ENCODE measurements around the gene KAZN. TPM values are rescaled to one million over a fixed set of nuclear protein-coding genes. Genes with fewer than 3 reads are reported as not detected.

KAZN gene
- total RNA-seq, 1 experiment from 2014 or later, result 2.4 TPM

DNA sequence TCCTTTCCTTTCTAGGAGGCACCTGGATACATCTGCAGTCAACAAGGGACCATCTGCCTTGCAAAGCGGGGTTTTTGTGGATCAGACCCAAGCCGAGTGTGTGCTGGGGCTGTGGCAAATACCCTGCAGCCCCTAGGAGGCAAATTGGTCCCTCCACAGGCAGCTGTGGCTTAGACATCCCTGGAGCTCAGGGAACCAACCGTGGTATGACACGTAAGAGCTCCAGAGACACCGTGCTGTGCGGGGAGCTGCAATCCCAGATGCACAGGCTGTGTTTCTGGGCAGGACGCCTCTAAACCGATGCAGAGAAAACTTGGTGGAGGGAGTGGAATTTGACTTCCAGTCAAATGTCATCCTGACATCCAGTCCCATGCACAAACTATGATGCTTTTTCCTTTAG lies 141.5 kb downstream of the KAZN start:
- Histone ChIP-seq H3K9me3 (no peaks in the 10 kb centered on the region), H3K36me3 (ENCODE audit: control insufficient read depth, insufficient read depth, low read length) (no peaks in the 10 kb centered on the region), H3K27me3 (replicated peaks; ENCODE audit: control insufficient read depth, insufficient read depth, low read length) (no peaks in the 10 kb centered on the region), H3K4me3 (ENCODE audit: low read depth, low read length) (no peak overlapping the region), H3K4me1 (no peaks in the 10 kb centered on the region)
- no peak overlapping the region for H3K4me3 Mint-ChIP-seq (ENCODE audit: unreplicated experiment)
- no peak overlapping the region for H3K27ac Mint-ChIP-seq (ENCODE audit: unreplicated experiment)
- H3K36me3 Mint-ChIP-seq (ENCODE audit: insufficient read depth, unreplicated experiment), result no peaks in the 10 kb centered on the region
- DNase-seq, result no peak
- POLR2A ChIA-PET, result no interaction called here
- intact Hi-C loops (cut with micrococcal nuclease; ENCODE audit: unreplicated experiment), result no loop called here
- H3K4me1 Mint-ChIP-seq (ENCODE audit: low read depth, unreplicated experiment), result no peaks in the 10 kb centered on the region
- TF ChIP-seq, protein P1, sequence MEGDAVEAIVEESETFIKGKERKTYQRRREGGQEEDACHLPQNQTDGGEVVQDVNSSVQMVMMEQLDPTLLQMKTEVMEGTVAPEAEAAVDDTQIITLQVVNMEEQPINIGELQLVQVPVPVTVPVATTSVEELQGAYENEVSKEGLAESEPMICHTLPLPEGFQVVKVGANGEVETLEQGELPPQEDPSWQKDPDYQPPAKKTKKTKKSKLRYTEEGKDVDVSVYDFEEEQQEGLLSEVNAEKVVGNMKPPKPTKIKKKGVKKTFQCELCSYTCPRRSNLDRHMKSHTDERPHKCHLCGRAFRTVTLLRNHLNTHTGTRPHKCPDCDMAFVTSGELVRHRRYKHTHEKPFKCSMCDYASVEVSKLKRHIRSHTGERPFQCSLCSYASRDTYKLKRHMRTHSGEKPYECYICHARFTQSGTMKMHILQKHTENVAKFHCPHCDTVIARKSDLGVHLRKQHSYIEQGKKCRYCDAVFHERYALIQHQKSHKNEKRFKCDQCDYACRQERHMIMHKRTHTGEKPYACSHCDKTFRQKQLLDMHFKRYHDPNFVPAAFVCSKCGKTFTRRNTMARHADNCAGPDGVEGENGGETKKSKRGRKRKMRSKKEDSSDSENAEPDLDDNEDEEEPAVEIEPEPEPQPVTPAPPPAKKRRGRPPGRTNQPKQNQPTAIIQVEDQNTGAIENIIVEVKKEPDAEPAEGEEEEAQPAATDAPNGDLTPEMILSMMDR (IDR thresholded peaks at IDR 0.05; ENCODE audit: insufficient read depth in 1 of 2, low read depth in 1 of 2, low read length in 1 of 2, severe bottlenecking in 1 of 2, unreplicated experiment in 1 of 2), result no peak
- CTCF ChIA-PET, result no interaction called here
- peaks cover 10% of the 10 kb centered on the region for H3K27me3 Mint-ChIP-seq (ENCODE audit: insufficient read depth, unreplicated experiment)
- H3K9me3 Mint-ChIP-seq (ENCODE audit: unreplicated experiment), result no peaks in the 10 kb centered on the region
- no TSS peak for BruUV-seq (replicated peaks)

DNA sequence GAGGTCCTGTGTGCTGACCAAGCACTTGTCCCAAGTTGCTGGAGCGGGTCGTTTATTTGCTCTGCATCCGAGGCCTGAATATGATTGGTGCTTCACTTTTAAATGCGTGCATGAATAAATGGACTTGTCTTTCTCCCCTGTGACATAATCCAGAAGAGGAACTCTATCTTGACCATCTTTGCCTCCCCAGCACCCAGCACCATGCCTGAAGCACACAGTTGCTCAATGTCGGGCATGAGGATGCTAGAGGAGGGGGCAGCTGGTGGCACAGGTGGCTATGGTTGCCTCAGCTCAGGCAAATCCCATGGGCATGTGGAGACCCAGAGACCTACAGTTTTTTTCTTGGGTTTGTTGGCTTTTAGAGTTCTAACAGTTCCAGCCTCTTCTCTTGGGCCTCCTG lies 142.6 kb downstream of the KAZN start:
- POLR2A ChIA-PET, result no interaction called here
- intact Hi-C loops (cut with micrococcal nuclease; ENCODE audit: unreplicated experiment), result no loop called here
- Mint-ChIP-seq H3K36me3 (ENCODE audit: insufficient read depth, unreplicated experiment) (no peaks in the 10 kb centered on the region), H3K27me3 (ENCODE audit: insufficient read depth, unreplicated experiment) (peaks cover 10% of the 10 kb centered on the region), H3K9me3 (ENCODE audit: unreplicated experiment) (no peaks in the 10 kb centered on the region), H3K4me3 (ENCODE audit: unreplicated experiment) (no peak overlapping the region), H3K4me1 (ENCODE audit: low read depth, unreplicated experiment) (no peaks in the 10 kb centered on the region), H3K27ac (ENCODE audit: unreplicated experiment) (no peak overlapping the region)
- no peak for DNase-seq
- CTCF ChIA-PET, result no interaction called here
- TF ChIP-seq, protein P1 (IDR thresholded peaks at IDR 0.05; ENCODE audit: insufficient read depth in 1 of 2, low read depth in 1 of 2, low read length in 1 of 2, severe bottlenecking in 1 of 2, unreplicated experiment in 1 of 2), result no peak
- Histone ChIP-seq H3K4me1 (no peaks in the 10 kb centered on the region), H3K27me3 (replicated peaks; ENCODE audit: control insufficient read depth, insufficient read depth, low read length) (no peaks in the 10 kb centered on the region), H3K4me3 (ENCODE audit: low read depth, low read length) (no peak overlapping the region), H3K36me3 (ENCODE audit: control insufficient read depth, insufficient read depth, low read length) (no peaks in the 10 kb centered on the region), H3K9me3 (no peaks in the 10 kb centered on the region)
- no TSS peak for BruUV-seq (replicated peaks)

DNA sequence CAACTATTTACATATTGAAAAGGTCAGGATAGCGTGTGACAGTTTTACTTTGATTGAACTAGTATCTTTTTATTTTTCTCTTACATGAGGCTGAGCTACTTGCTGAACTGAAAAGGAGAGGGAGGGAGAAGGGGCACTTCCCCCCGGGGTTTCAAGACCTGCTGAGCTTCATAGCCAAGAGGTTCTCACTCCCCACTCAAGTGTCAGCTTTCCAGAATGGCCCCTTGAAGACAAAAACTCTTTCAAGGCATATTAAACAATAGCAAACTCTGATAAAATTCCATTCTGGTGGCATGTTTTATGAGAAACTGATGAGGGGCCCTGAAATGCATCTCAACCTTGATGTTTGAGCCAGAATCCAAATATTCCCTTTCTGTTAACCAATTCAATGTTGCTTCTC lies 143.0 kb downstream of the KAZN start:
- H3K9me3 Mint-ChIP-seq (ENCODE audit: unreplicated experiment), result no peaks in the 10 kb centered on the region
- H3K27me3 ChIP-seq (replicated peaks; ENCODE audit: control insufficient read depth, insufficient read depth, low read length), result no peaks in the 10 kb centered on the region
- H3K4me1 ChIP-seq, result no peaks in the 10 kb centered on the region
- DNase-seq, result no peak
- no TSS peak for BruUV-seq (replicated peaks)
- intact Hi-C loops (cut with micrococcal nuclease; ENCODE audit: unreplicated experiment), result no loop called here
- H3K27ac Mint-ChIP-seq (ENCODE audit: unreplicated experiment), result no peak overlapping the region
- POLR2A ChIA-PET, result no interaction called here
- H3K4me3 Mint-ChIP-seq (ENCODE audit: unreplicated experiment), result no peak overlapping the region
- H3K27me3 Mint-ChIP-seq (ENCODE audit: insufficient read depth, unreplicated experiment), result peaks cover 10% of the 10 kb centered on the region
- no peaks in the 10 kb centered on the region for H3K36me3 Mint-ChIP-seq (ENCODE audit: insufficient read depth, unreplicated experiment)
- TF ChIP-seq, protein P1 (IDR thresholded peaks at IDR 0.05; ENCODE audit: insufficient read depth in 1 of 2, low read depth in 1 of 2, low read length in 1 of 2, severe bottlenecking in 1 of 2, unreplicated experiment in 1 of 2), result no peak
- no peaks in the 10 kb centered on the region for H3K4me1 Mint-ChIP-seq (ENCODE audit: low read depth, unreplicated experiment)
- H3K36me3 ChIP-seq (ENCODE audit: control insufficient read depth, insufficient read depth, low read length), result no peaks in the 10 kb centered on the region
- H3K4me3 ChIP-seq (ENCODE audit: low read depth, low read length), result no peak overlapping the region
- CTCF ChIA-PET, result no interaction called here
- no peaks in the 10 kb centered on the region for H3K9me3 ChIP-seq

Data from Caco-2 (cell line).